ENCODE results near the gene ZNF546.
A peak's percentile ranks its signal among the peaks of the same experiment; 100 is the strongest.

ZNF546 gene

GRCh38 chr19:39963898-39964297 lies 33.0 kb upstream of the ZNF546 start:
- DNase-seq (ENCODE audit: low read depth) = no peak
- no peak for TF ChIP-seq CTCF (IDR thresholded peaks at IDR 0.05; ENCODE audit: control insufficient read depth, extremely low read depth, insufficient read depth)
- H3K4me3 ChIP-seq (ENCODE audit: low read depth, low read length) = no peak overlapping the region

GRCh38 chr19:39966617-39967016 lies 30.2 kb upstream of the ZNF546 start:
- no peak overlapping the region for H3K4me3 ChIP-seq (ENCODE audit: low read depth, low read length)
- DNase-seq (ENCODE audit: low read depth) = no peak
- no peak for TF ChIP-seq CTCF (IDR thresholded peaks at IDR 0.05; ENCODE audit: control insufficient read depth, extremely low read depth, insufficient read depth)

GRCh38 chr19:39967561-39967960 lies 29.3 kb upstream of the ZNF546 start:
- no peak overlapping the region for H3K4me3 ChIP-seq (ENCODE audit: low read depth, low read length)
- no peak for TF ChIP-seq CTCF (IDR thresholded peaks at IDR 0.05; ENCODE audit: control insufficient read depth, extremely low read depth, insufficient read depth)
- no peak for DNase-seq (ENCODE audit: low read depth)

GRCh38 chr19:39968789-39969188 lies 28.1 kb upstream of the ZNF546 start:
- no peak for TF ChIP-seq CTCF (IDR thresholded peaks at IDR 0.05; ENCODE audit: control insufficient read depth, extremely low read depth, insufficient read depth)
- no peak for DNase-seq (ENCODE audit: low read depth)

GRCh38 chr19:39969266-39969665 lies 27.6 kb upstream of the ZNF546 start:
- TF ChIP-seq CTCF (IDR thresholded peaks at IDR 0.05; ENCODE audit: control insufficient read depth, extremely low read depth, insufficient read depth) = no peak
- DNase-seq (ENCODE audit: low read depth) = no peak
- H3K4me3 ChIP-seq (ENCODE audit: low read depth, low read length) = no peak overlapping the region

More at GRCh38 chr19:39968789-39969188, 28.1 kb upstream of the ZNF546 start:
- H3K4me3 ChIP-seq (ENCODE audit: low read depth, low read length) = no peak overlapping the region

GRCh38 chr19:39969681-39970424 lies 27.0 kb upstream of the ZNF546 start:
- peak overlapping the region; percentile 71 for H3K4me3 ChIP-seq (ENCODE audit: low read depth, low read length)
- TF ChIP-seq CTCF (IDR thresholded peaks at IDR 0.05; ENCODE audit: control insufficient read depth, extremely low read depth, insufficient read depth) = no peak
- no peak for DNase-seq (ENCODE audit: low read depth)

GRCh38 chr19:39970425-39970674 lies 26.5 kb upstream of the ZNF546 start:
- TF ChIP-seq CTCF (IDR thresholded peaks at IDR 0.05; ENCODE audit: control insufficient read depth, extremely low read depth, insufficient read depth) = no peak
- DNase-seq (ENCODE audit: low read depth) = peak; percentile 32
- H3K4me3 ChIP-seq (ENCODE audit: low read depth, low read length) = peak overlapping the region; percentile 71

Measured in LNCaP clone FGC (cell line).